Ovary (tissue), 9 donors: ENCODE results near the gene SORCS2. TPM values are rescaled to one million over a fixed set of nuclear protein-coding genes. Genes with fewer than 3 reads are reported as not detected.

Experiments used
- DNase-seq, 5 donors: peaks; one replicate each; pipeline ENCODE4 v3.0.0-alpha.2; 2019 to 2020
- H3K27ac ChIP-seq, 2 donors: fragments of 200-600 bp; one replicate each; pipeline versions ENCODE4 v1.5.1 to v1.8.0; 2019 to 2022
- H3K27me3 ChIP-seq: fragments of 200-600 bp; one replicate; pipeline ENCODE4 v1.8.0; 2022
- H3K36me3 ChIP-seq: fragments of 200-600 bp; sonication (generic); one replicate; pipeline ENCODE4 v1.5.1; 2019
- H3K4me1 ChIP-seq: one replicate; pipeline ENCODE4 v1.8.1; 2013; ENCODE audit warnings: mild to moderate bottlenecking, moderate library complexity; ENCODE audit not compliant: insufficient read depth
- H3K4me3 ChIP-seq: fragments of 200-600 bp; sonication (generic); one replicate; pipeline ENCODE4 v1.5.1; 2017
- H3K9me3 ChIP-seq, 2 donors: fragments of 200-600 bp in 1 of 2; sonication (generic) in 1 of 2; one replicate each; pipeline versions ENCODE4 v1.5.1 to v1.8.1; 2013 to 2019; ENCODE audit warnings: mild to moderate bottlenecking in 1 of 2, moderate library complexity in 1 of 2
- CTCF ChIP-seq, 3 donors: fragments of 450-650 bp in 2 of 3; fragments of 200-600 bp in 1 of 3; IDR thresholded peaks; one replicate each; pipeline versions ENCODE4 v1.5.1 to v1.8.0; 2016 to 2022; ENCODE audit warnings: antibody characterized with exemption in 3 of 3, mild to moderate bottlenecking in 1 of 3
- EP300 ChIP-seq: sonication (generic); formaldehyde crosslinking; IDR thresholded peaks from one replicate; pipeline ENCODE4 v1.6.1; 2017; ENCODE audit warnings: antibody characterized with exemption
- POLR2A ChIP-seq: fragments of 450-650 bp; IDR thresholded peaks from one replicate; pipeline ENCODE4 v1.6.1; 2017; ENCODE audit warnings: antibody characterized with exemption, mild to moderate bottlenecking, moderate library complexity
- WGBS, 3 donors: extraction: QIAGEN DNeasy Blood & Tissue Kit in 1 of 3; methylation state at CpG; one replicate each; pipeline versions ENCODE4 v1.1.5 to v1.1.7; 2013 to 2017; 5-methylcytosine and 5-hydroxymethylcytosine counted together
- intact Hi-C, 4 donors: fragments of 100-400 bp; cut with DNase I; formaldehyde crosslinking; loops; one replicate each; pipeline versions ENCODE4 v1.11.0 to v1.15.1; 2022 to 2023
- polyA plus RNA-seq, 2 donors: library from polyadenylated mRNA; stranded (reverse); fragments of 200-250 nt in 1 of 2; fragments of 350-450 nt in 1 of 2; fragmentation: Illumina TruSeq in 1 of 2; extraction: RNeasy Lipid Tissue Mini Kit (QIAGEN cat#74804) in 1 of 2; gene quantifications; one replicate each; pipeline ENCODE4 v1.2.3, GENCODE V29; 2013 to 2014
- total RNA-seq, 7 donors: library from RNA; depleted of rRNA in 2 of 7; stranded (reverse); fragments of >200 nt in 2 of 7; fragmentation: NEBNext Ultra II Directional in 3 of 7; extraction: Animal tissue kit (Norgen Biotek cat#: 25700) in 3 of 7; gene quantifications; one replicate each; pipeline versions ENCODE4 v1.1.0 to v1.2.4, GENCODE V29; 2016 to 2023
- donor health status: DM: no; HTN: no; CAD: no; lungs with moderate emphysema.
- donor health status: DM: no; HTN: no; CAD: no.
- donor health status: Bipolar disorder and iron deficiency.
- donor health status: DM: yes; HTN: yes; CAD: no.
- donor health status: DM: no; HTN: no; CAD: no.
- donor health status: DM: yes; HTN: yes; CAD: no.

The SORCS2 gene
- total and polyA plus RNA-seq, 9 donors = 0.60 to 23.9 (median 7.1) TPM

- Histone ChIP-seq H3K27me3 (no peaks in the 10 kb centered on the region), H3K4me3 (no peak overlapping the region), H3K27ac (no peak overlapping the region), H3K4me1 (peaks cover 39% of the 10 kb centered on the region), H3K36me3 (no peaks in the 10 kb centered on the region), H3K9me3 (no peaks in the 10 kb centered on the region)
- TF ChIP-seq EP300 = no peak
- intact Hi-C loops = loop anchor here in 2 of 4 donors (5.0 kb wide), 2 partner anchors 135 to 140 kb away; partner anchors contain the start of gene SORCS2 (in 1 of the 2)
- WGBS, 3 donors = 22 to 37% (median 32%) methylated on average over 15 of the region's 15 CpGs
- peak; percentile 78 to 89 (median 80) for DNase-seq
Measured at GRCh38 chr4:7332216-7333023, 140.1 kb downstream of the SORCS2 start.

- no peaks in the 10 kb centered on the region for H3K27me3 ChIP-seq
- no peak overlapping the region for H3K27ac ChIP-seq
- no peak for DNase-seq
- TF ChIP-seq CTCF (IDR thresholded peaks at IDR 0.05) (no peak), POLR2A (no peak), EP300 (no peak)
- no peaks in the 10 kb centered on the region for H3K9me3 ChIP-seq
- 51 to 62% (median 52%) methylated on average over 16 of the region's 16 CpGs for WGBS, 3 donors
- H3K4me1 ChIP-seq = peaks cover 39% of the 10 kb centered on the region
- H3K36me3 ChIP-seq = no peaks in the 10 kb centered on the region
- no peak overlapping the region for H3K4me3 ChIP-seq
- intact Hi-C loops = loop anchor here in 2 of 4 donors (5.0 kb wide), 2 partner anchors 136 to 141 kb away; partner anchors contain the start of gene SORCS2 (in 1 of the 2)
Measured at GRCh38 chr4:7333024-7333780, 140.9 kb downstream of the SORCS2 start.

GRCh38 chr4:7333801-7334421 lies 141.6 kb downstream of the SORCS2 start:
- H3K4me3 ChIP-seq = no peak overlapping the region
- peaks cover 38% of the 10 kb centered on the region for H3K4me1 ChIP-seq
- no peaks in the 10 kb centered on the region for H3K36me3 ChIP-seq
- H3K9me3 ChIP-seq = no peaks in the 10 kb centered on the region
- WGBS, 3 donors = 41 to 63% (median 43%) methylated on average over 16 of the region's 16 CpGs
- H3K27me3 ChIP-seq = no peaks in the 10 kb centered on the region
- intact Hi-C loops = loop anchor here in 2 of 4 donors (5.0 kb wide), 2 partner anchors 137 to 142 kb away; partner anchors contain the start of gene SORCS2 (in 1 of the 2)
- TF ChIP-seq EP300 = no peak
- TF ChIP-seq POLR2A = no peak
- no peak for TF ChIP-seq CTCF (IDR thresholded peaks at IDR 0.05)
- DNase-seq = peak in 3 of 5 donors; percentile 45 to 56 (median 45)
- no peak overlapping the region for H3K27ac ChIP-seq

- no peaks in the 10 kb centered on the region for H3K27me3 ChIP-seq
- intact Hi-C loops = loop anchor here in 2 of 4 donors (5.0 kb wide), 2 partner anchors 137 to 142 kb away; partner anchors contain the start of gene SORCS2 (in 1 of the 2)
- 48 to 67% (median 60%) methylated on average over 17 of the region's 17 CpGs for WGBS, 3 donors
- no peak overlapping the region for H3K27ac ChIP-seq
- no peak overlapping the region for H3K4me3 ChIP-seq
- TF ChIP-seq POLR2A (no peak), CTCF (IDR thresholded peaks at IDR 0.05) (no peak), EP300 (no peak)
- H3K4me1 ChIP-seq = peaks cover 34% of the 10 kb centered on the region
- DNase-seq = no peak
- H3K9me3 ChIP-seq = no peaks in the 10 kb centered on the region
- no peaks in the 10 kb centered on the region for H3K36me3 ChIP-seq
Measured at GRCh38 chr4:7334521-7335275, 142.4 kb downstream of the SORCS2 start.
